ENCODE measurements around the gene VANGL1.

VANGL1 gene

DNA sequence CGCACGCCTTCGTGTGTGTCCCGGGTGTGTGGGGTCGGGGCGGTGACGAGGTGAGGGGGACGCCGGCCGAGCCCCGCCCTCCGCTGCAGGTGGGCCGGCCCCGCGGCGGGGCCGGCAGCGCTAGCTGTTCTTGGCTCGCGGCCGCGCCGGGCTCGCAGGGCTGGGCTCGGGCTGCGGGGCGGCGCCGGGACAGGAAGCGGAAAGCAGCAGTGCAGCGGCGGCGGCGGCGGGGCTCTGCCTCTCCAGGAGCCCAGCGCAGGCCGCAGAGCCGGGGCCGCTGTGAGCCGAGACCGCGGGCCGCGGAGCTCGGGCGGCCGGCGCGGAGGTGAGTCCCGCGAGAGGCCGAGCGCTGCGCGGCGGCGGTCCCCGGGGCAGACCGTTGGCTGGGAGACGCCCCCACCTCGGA is at the start of gene VANGL1:
VANGL1 (plus strand) TSS at position 209 of the 406 bp plus-strand sequence. CDS start 9,444 bp downstream, outside the sequence.
- no peak for TF ChIP-seq CTCF (IDR thresholded peaks at IDR 0.05; ENCODE audit: low read depth, low read length)
- H3K4me3 ChIP-seq (ENCODE audit: low read depth, low read length): peak within 1 kb of the TSS; percentile 87

GRCh38 chr1:115592264-115592663 is 49.5 kb upstream of the VANGL1 start:
- no peak overlapping the region for H3K4me3 ChIP-seq (ENCODE audit: low read depth, low read length)
- no peak for TF ChIP-seq CTCF (IDR thresholded peaks at IDR 0.05; ENCODE audit: low read depth, low read length)

- TF ChIP-seq CTCF (IDR thresholded peaks at IDR 0.05; ENCODE audit: low read depth, low read length): no peak
- no peak overlapping the region for H3K4me3 ChIP-seq (ENCODE audit: low read depth, low read length)
Observed at GRCh38 chr1:115593365-115594259, 48.2 kb upstream of the VANGL1 start.

GRCh38 chr1:115594600-115594999 is 47.2 kb upstream of the VANGL1 start:
- no peak for TF ChIP-seq CTCF (IDR thresholded peaks at IDR 0.05; ENCODE audit: low read depth, low read length)
- no peak overlapping the region for H3K4me3 ChIP-seq (ENCODE audit: low read depth, low read length)

DNA sequence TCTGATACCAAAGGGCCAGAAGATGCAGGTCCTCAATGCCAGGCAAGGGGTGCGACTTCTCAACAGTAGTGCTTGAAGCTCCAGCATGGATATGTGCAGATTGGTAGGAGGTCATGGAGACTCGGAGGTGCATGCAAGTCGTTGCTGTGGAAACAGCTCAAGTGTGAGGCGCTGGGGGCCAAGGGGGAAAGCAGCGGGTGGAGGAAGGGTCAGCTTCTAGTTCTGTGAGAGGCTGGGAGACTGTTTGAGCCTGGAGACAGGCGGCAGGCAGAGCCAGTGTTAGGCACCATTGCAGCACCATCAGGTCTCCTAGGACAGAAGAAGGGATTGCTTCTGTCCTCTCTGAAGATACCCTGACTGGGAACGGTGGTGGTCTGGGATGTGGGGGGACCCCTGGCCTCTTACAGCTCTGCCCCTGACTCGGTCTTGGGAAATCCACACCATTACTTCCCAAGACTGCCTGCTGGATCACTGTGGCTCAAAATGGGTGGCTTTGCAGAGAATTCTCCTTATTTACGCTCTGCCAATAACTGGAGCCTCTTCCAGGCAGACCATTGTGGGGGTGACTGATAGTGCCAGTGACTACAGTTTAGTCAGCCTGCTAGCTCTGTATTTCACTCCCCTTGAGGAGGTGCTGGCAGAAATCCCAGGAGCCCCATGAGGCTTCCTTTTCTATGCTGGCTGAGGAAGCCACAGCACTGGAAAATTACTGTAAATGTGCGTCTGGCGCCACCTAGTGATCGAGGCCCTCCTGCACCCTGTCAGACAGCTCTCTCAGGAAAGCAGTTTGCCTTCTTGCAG is 46.3 kb upstream of the VANGL1 start:
- peak; percentile 92 for TF ChIP-seq CTCF (IDR thresholded peaks at IDR 0.05; ENCODE audit: low read depth, low read length)

GRCh38 chr1:115596080-115596780 is 45.5 kb upstream of the VANGL1 start:
- H3K4me3 ChIP-seq (ENCODE audit: low read depth, low read length): no peak overlapping the region
- TF ChIP-seq CTCF (IDR thresholded peaks at IDR 0.05; ENCODE audit: low read depth, low read length): no peak

More for the DNA sequence above, 46.3 kb upstream of the VANGL1 start:
- H3K4me3 ChIP-seq (ENCODE audit: low read depth, low read length): no peak overlapping the region
